ENCODE measurements around the gene CEMIP2.

Gene CEMIP2

GRCh38 chr9:71737455-71737854, 30.9 kb downstream of the CEMIP2 start:
- no peak for DNase-seq (ENCODE audit: extremely low read depth, low read depth)
- TF ChIP-seq, protein P1, sequence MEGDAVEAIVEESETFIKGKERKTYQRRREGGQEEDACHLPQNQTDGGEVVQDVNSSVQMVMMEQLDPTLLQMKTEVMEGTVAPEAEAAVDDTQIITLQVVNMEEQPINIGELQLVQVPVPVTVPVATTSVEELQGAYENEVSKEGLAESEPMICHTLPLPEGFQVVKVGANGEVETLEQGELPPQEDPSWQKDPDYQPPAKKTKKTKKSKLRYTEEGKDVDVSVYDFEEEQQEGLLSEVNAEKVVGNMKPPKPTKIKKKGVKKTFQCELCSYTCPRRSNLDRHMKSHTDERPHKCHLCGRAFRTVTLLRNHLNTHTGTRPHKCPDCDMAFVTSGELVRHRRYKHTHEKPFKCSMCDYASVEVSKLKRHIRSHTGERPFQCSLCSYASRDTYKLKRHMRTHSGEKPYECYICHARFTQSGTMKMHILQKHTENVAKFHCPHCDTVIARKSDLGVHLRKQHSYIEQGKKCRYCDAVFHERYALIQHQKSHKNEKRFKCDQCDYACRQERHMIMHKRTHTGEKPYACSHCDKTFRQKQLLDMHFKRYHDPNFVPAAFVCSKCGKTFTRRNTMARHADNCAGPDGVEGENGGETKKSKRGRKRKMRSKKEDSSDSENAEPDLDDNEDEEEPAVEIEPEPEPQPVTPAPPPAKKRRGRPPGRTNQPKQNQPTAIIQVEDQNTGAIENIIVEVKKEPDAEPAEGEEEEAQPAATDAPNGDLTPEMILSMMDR (IDR thresholded peaks at IDR 0.05; ENCODE audit: low read depth, low read length, missing control alignments) = no peak
- H3K4me3 ChIP-seq (replicated peaks; ENCODE audit: low read depth, low read length) = no peak overlapping the region

DNA sequence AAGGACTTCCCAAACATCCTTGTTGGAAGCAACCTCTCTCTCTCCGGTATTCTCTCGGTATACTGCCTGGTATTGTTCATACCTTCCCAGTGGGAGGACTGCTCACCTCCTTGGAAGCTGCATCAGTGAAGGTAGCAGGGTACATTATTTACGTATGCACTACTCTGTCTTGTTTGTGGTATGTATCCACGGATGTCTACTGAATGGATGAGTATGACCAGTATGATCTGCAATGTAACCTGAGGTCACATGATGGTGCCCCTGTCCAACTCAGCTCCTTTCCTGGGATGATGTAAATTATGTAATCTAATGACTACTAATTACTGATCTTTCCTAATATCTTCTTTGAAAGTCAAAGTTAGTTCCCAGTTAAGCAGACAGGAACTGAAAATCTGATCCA, 32.1 kb downstream of the CEMIP2 start:
- no peak for DNase-seq (ENCODE audit: extremely low read depth, low read depth)
- H3K4me3 ChIP-seq (replicated peaks; ENCODE audit: low read depth, low read length) = no peak overlapping the region
- TF ChIP-seq, protein P1 (IDR thresholded peaks at IDR 0.05; ENCODE audit: low read depth, low read length, missing control alignments) = no peak

DNA sequence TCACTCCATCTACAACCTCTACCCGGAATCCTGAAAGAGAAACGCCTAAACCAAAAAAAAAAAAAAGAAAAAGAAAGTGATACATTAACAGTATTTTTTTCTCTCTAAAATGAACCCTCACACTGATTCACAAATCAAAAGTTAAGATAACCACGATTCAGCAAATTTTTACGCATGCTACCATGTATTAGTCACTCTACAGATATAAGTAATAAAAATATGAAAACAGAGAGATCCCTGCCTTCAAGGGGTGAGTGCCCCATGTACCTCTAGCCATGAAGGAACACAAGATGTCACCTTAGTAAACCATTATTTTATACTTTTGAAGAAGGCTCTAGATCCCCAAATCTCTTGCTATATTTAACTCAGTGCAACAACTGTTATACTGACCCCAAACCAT, 33.4 kb downstream of the CEMIP2 start:
- no peak overlapping the region for H3K4me3 ChIP-seq (replicated peaks; ENCODE audit: low read depth, low read length)
- no peak for DNase-seq (ENCODE audit: extremely low read depth, low read depth)
- TF ChIP-seq, protein P1 (IDR thresholded peaks at IDR 0.05; ENCODE audit: low read depth, low read length, missing control alignments) = no peak

GRCh38 chr9:71733176-71733575, 35.1 kb downstream of the CEMIP2 start:
- DNase-seq (ENCODE audit: extremely low read depth, low read depth) = no peak
- H3K4me3 ChIP-seq (replicated peaks; ENCODE audit: low read depth, low read length) = no peak overlapping the region
- TF ChIP-seq, protein P1 (IDR thresholded peaks at IDR 0.05; ENCODE audit: low read depth, low read length, missing control alignments) = no peak

- TF ChIP-seq, protein P1 (IDR thresholded peaks at IDR 0.05; ENCODE audit: low read depth, low read length, missing control alignments) = no peak
- no peak for DNase-seq (ENCODE audit: extremely low read depth, low read depth)
- H3K4me3 ChIP-seq (replicated peaks; ENCODE audit: low read depth, low read length) = no peak overlapping the region
These were observed 38.3 kb downstream of the CEMIP2 start for GRCh38 chr9:71729816-71730526.

GRCh38 chr9:71726723-71727122, 41.6 kb downstream of the CEMIP2 start:
- TF ChIP-seq, protein P1 (IDR thresholded peaks at IDR 0.05; ENCODE audit: low read depth, low read length, missing control alignments) = no peak
- H3K4me3 ChIP-seq (replicated peaks; ENCODE audit: low read depth, low read length) = no peak overlapping the region
- DNase-seq (ENCODE audit: extremely low read depth, low read depth) = no peak
